Posterior vena cava (tissue), 2 donors: ENCODE measurements around the gene PCDHGA3. TPM values are rescaled to one million over a fixed set of nuclear protein-coding genes. Genes with fewer than 3 reads are reported as not detected.
"Not testable (repeated sequence)": the region's sequence is repeated elsewhere in the genome, so short reads cannot be mapped to it uniquely, and the experiment has no call there.

Experiments
- DNase-seq: peaks from one replicate; pipeline ENCODE4 v3.0.0-alpha.2; 2020; ENCODE audit warnings: low spot score
- intact Hi-C, 2 donors: fragments of 100-400 bp; cut with DNase I; formaldehyde crosslinking; loops; one replicate each; pipeline versions ENCODE4 v1.14.1 to v1.14.2; 2022 to 2023
- long read RNA-seq, 2 donors: library from polyadenylated mRNA; unstranded; transcript quantifications; one replicate each; pipeline ENCODE4 v2.0.0, GENCODE V29; 2020 to 2021
- total RNA-seq, 2 donors: library from RNA; stranded (reverse); fragmentation: NEBNext Ultra II Directional; extraction: Animal tissue kit (Norgen Biotek cat#: 25700); gene quantifications; one replicate each; pipeline ENCODE4 v1.2.1, GENCODE V29; 2021
- donor health status: DM: yes; HTN: yes; CAD: no.
- donor health status: DM: yes; HTN: yes; CAD: no.

Gene PCDHGA3
- 1 to 10 TPM; 2.0 to 3.0 TPM for total RNA-seq
- long read RNA-seq, donor 1: 0 reads
- long read RNA-seq, donor 2, partial matches to known transcripts: 0 of 2 reads
- long read RNA-seq, donor 2, other reads (novel, unspliced or antisense): 1 of 2 reads

DNA sequence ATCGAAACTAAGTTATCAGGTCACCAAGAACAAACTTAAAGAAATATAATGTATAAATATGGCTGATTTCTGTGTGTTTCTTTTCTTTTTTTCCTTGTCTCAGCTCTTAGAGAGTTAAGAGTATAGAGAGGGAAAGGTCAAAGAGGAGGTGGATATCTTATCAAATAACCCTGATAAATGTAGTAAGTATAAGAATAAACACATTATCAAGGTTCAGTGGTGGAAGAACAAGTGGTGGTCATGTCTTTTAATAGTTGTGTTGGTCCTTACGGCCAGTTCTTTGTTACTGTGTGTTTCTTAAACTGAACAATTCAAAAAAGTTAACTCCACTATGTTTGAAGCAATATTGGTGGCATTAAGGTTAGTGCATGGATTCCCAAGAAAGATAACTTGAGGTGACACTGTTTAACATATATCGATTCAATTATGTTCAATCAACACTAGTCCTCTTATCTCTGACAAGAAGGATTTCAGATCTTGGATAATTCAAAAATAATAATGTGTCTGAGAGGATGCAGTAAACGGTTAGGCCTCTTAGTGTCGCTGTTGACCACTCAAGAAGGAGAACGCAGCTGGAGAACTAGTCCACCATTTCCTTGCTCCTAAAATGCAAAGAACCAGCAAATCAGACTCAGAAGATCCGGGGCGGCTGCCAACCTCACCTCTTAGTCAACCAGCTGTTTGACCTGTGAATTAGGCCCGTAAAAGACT, at the start of gene PCDHGA3:
PCDHGA3 (plus strand) TSS at position 588 of the 711 bp plus-strand sequence. CDS start 205 bp downstream, outside the sequence.
- DNase-seq: no peak
- intact Hi-C loops: no loop called here

DNA sequence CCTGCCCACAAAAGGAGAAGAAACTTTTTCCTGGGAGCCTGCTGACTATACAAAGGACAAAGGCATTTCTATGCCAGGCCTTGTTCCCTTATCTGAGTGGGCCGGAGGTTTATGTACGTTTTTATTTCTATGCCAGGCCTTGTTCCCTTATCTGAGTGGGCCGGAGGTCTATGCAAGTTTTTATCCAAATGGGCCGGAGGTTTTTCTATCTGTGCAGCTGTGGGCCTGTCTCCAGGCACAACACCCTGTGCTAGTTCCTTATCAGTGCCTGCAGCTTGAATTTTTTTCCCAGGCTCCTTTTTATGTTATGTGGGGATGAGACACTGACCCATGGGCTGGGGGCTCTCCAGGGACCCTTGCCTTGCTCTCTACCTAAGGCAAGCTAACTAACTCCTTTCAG, 45.3 kb upstream of the PCDHGA3 start:
- intact Hi-C loops: no loop called here
- DNase-seq: no peak

DNA sequence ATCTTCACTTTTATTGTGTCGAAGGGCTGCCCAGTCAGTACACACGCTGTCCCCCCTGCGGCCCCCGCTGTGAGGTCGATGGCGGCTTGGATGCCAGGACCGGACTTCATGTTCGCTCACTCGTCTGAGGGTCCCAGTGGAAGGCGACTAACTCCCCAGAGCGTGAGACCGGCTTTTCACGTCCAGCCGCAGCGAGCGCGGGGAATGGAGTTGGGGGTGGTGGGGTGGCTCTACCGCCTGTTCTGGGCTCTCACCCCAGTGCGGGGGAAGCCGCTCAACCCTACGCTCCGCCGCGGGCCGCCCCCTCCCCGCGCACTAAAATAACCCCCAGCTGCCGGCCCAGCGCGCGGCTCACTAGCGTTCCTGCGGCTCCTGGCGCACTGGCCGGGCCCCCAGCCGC, 39.9 kb upstream of the PCDHGA3 start, which contains the start of gene SLC25A2:
SLC25A2 (minus strand) TSS at position 294 of the 400 bp plus-strand sequence; CDS start at position 110, 184 bp downstream.
- intact Hi-C loops: no loop called here
- no peak for DNase-seq

DNA sequence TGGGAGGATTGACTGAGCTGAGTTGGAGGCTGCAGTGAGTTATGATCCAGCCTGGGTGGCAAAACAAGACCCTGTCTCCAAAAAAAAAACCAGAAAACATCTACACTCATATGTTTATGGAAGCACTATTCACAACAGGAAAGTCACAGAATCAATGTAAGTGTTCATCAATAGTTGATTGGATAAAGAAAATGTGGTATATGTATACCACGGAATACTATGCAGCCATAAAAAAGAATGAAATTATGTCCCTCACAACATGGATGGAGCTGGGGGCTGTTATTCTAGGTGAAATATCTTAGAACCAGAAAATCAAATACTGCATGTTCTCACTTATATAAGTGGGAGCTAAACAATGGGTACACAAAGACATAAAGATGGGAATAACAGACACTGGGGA, 37.0 kb upstream of the PCDHGA3 start:
- intact Hi-C loops: no loop called here
- DNase-seq: no peak

DNA sequence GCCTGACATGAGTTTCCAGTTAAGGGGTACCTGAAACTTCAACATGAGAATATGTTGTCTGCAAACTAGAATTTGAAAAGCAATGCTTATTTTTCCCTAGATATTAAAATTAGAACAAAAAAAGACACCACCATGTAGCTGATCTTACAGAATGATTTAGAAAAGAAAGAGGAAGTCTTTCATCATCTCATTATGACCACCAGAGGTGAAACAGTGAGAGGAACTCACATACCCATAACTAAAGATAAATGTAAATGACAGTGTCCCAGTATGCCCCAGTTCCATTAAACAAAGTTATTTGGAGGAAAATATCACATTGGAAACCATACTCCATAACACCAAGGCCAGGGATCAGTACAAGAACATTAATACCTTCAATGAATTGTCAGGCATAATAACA, 29.9 kb upstream of the PCDHGA3 start:
- DNase-seq: no peak
- intact Hi-C loops: no loop called here

DNA sequence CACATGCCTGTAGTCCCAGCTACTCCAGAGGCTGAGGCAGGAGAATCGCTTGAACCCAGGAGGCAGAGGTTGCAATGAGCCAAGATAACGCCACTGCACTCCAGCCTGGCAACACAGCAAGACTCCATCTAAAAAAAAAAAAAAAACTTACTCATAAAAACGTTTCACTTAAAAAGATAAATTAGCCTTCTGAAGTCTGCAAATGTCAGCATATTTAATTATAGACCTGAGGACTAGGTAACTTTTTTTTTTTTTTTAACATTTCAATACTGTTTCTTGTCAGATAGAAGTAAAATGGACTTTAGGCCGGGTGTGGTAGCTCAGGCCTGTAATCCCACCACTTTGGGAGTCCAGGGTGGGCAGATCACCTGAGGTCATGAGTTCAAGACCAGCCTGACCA, 26.7 kb upstream of the PCDHGA3 start:
- DNase-seq, intact Hi-C loops: not testable (repeated sequence)

DNA sequence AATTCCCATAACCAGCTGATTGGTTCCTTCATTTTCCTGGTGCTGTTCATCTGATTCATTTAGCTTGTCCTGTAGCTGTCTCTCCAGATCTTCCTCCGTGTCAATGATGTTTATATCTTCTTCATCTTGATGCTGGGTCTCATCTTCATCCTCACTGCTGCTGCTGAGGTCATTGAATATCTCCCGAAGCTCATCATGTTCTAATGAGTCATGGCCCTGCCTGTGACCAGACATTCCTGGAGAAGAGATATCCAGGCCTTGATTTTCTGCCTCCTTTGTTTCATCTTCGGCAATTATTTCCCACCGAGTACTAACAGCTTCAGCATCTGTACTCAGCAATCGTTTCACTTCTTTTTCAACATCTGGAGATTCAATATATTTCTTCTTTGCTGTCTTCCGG, 24.4 kb upstream of the PCDHGA3 start:
- intact Hi-C loops: no loop called here
- DNase-seq: no peak

DNA sequence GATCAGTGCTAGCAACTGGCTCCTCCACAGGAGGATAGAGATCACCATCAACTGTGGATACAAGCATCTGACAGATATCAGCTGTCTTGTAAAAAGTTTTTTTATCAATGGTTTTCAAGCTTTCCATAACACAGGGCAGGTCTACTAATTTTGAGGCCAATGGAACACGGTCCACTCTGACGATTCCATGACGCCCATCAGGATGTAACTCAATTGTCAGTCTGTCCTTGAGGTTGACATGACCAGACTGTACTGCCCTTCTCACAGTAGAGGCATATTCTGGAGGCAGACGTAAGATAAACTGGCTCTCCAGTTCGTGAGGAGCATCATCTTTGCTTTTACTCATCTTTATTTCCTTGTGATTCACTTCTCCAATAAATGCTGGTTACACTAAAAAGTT, 23.9 kb upstream of the PCDHGA3 start:
- no peak for DNase-seq
- intact Hi-C loops: loop anchor here (10.0 kb wide), 2 partner anchors 205 to 245 kb away; no protein-coding TSS in a partner anchor

DNA sequence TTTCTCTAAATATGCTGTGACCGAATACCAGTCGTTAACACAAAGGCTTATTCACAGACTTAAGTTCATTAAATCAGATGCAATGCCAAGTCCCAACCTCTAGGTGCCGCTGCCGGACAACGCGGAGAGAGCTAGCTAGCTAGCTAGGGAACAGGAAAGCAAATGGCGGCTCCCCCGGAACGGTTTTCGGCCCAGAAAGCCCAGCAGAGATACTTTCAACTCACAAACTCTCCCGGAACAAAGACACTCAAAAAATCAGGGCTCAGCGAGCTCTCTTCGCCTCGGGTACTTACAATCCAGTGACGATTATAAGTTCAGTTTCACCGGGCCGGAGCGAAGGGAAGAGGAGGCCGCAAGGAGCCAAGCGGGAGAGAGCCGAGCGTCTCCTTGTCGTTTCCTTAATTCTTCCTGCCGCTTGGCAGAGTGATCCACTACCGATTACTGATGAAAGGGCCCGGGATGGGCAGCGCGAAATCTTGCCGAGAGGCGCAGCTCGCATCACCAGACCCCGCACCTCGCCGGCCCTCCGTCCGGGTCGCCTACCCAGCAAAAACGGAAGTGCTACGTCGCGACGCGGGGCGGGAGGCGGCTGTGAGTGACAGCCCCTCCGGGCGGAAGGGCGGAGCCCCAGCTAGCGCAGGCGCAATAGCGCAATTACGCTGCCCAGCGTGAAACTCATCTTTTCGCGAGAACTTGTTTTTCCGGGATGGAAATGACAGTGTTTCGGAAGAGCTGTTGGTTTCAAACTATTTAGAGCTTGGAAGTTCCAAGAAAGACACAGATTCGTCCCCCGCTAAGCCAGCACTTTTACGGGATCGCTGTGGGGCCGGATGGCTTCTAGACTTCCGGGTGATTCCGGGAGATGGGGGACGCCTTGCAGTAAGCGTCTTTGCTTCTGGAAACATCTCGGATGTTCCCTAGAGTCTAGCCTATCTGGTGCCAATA, 23.1 kb upstream of the PCDHGA3 start, which contains the start of gene TAF7:
TAF7 (minus strand) TSS at position 560 of the 945 bp plus-strand sequence. CDS start 740 bp downstream, outside the sequence.
- peak; percentile 98 for DNase-seq
- intact Hi-C loops: loop anchor here (10.0 kb wide), 2 partner anchors 204 to 244 kb away; no protein-coding TSS in a partner anchor

DNA sequence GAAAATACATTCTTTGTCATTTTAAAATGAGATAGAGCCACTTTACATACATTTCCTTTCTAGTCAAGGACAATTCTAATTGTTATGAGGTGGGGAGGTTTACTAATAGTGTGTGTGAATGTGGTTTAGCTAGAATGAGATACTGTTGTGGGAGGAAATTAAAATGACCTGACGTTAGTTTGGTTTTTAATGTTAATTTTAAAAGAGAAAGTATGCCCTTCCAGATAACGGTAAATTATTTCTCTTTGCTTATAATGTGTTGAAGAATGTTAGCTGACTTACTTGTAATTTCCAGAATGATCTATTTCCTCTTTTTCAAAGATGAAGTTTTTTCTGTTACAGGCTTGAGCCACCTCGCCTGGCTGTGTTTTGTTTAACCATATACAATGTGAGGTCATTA, 21.4 kb upstream of the PCDHGA3 start:
- intact Hi-C loops: loop anchor here (10.0 kb wide), 2 partner anchors 203 to 243 kb away; no protein-coding TSS in a partner anchor
- no peak for DNase-seq

DNA sequence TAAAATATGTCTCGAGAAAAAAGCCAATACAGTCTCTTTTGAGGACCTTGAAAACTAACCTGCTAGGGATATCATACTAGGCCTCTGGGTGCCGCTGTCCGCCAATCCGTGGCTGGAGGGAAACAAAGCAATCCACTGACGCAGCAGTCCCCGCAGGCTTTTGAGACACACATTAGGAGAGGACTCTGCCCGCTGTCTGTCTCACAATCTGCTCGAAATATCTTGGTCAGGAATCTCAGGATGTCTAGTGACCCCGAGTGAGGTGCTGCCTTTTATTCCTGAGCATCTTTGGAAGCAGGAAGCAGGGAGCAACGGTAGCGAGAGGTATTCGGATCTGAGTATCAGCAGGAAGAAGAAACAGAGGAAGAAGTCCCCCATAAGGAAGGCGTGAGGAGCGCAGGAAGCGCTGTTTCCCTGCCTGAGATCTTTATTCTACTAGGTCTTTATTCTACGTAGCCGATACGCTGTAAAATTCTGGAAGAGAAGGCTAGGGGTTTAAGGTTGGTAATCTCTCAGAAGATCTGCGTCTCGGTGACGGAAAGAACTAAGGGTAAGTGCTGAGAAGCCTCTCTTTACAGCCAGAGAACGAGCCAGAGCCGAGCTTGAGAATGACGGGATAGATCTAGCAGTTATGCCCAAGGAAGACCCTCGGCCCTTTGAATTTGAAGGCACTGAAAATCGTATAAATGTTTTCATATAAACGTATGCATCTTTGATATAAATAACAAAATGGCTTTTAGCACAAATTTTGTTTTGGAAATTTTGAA, 17.4 kb upstream of the PCDHGA3 start:
- intact Hi-C loops: loop anchor here (10.0 kb wide), 2 partner anchors 199 to 239 kb away; no protein-coding TSS in a partner anchor
- DNase-seq: peak; percentile 86

DNA sequence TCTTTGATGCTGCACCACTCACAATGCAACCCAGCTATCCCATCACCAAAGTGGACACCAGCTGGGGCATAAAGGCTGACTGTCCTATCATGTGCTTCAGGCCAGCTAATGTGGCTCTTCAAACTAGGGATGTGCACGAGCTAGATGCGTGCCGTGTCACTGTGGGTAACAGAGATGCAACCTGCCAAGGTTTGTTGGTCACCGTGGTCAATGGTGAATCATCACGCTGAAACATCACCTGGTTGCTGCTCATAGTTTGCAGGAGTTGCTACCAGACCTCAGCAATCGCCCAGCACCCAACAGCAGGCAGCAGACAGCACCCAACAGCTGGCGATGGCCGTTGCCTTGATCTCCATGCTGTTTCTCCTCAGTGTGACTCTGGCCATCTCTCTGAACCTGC, 15.4 kb upstream of the PCDHGA3 start:
- intact Hi-C loops: loop anchor here (10.0 kb wide), 2 partner anchors 197 to 237 kb away; no protein-coding TSS in a partner anchor
- peak; percentile 54 for DNase-seq

DNA sequence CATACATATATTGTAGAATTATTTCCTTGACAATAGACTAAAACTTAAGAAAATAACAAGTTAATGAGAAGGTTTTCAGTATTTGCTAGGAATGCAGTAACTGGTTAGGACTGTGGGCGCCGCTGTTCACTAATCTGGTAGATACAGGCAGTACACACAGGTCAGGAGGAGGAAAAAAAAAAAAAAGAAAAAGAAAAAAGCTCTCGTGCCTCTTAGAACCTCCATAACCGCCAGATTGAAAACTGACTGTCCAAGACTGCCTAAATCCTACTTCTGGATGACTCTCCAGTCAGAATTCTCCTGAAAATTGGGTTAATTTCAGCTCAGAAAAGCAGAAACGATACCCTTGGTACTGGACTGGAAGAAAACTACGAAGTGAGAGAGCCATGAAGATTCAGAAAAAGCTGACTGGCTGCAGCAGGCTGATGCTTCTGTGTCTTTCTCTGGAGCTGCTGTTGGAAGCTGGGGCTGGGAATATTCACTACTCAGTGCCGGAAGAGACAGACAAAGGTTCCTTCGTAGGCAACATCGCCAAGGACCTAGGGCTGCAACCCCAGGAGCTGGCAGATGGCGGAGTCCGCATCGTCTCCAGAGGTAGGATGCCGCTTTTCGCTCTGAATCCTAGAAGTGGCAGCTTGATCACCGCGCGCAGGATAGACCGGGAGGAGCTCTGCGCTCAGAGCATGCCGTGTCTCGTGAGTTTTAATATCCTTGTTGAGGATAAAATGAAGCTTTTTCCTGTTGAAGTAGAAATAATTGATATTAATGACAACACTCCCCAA, 13.1 kb upstream of the PCDHGA3 start, which contains the start of gene PCDHGA1:
PCDHGA1 (plus strand) TSS at position 216 of the 782 bp plus-strand sequence.
- peak; percentile 65 for DNase-seq
- intact Hi-C loops: no loop called here

DNA sequence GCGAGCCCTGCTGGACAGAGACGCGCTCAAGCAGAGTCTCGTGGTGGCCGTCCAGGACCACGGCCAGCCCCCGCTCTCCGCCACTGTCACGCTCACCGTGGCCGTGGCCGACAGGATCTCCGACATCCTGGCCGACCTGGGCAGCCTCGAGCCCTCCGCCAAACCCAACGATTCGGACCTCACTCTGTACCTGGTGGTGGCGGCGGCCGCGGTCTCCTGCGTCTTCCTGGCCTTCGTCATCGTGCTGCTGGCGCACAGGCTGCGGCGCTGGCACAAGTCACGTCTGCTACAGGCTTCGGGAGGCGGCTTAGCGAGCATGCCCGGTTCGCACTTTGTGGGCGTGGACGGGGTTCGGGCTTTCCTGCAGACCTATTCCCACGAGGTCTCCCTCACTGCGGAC, 11.1 kb upstream of the PCDHGA3 start:
- DNase-seq: not testable (repeated sequence)

DNA sequence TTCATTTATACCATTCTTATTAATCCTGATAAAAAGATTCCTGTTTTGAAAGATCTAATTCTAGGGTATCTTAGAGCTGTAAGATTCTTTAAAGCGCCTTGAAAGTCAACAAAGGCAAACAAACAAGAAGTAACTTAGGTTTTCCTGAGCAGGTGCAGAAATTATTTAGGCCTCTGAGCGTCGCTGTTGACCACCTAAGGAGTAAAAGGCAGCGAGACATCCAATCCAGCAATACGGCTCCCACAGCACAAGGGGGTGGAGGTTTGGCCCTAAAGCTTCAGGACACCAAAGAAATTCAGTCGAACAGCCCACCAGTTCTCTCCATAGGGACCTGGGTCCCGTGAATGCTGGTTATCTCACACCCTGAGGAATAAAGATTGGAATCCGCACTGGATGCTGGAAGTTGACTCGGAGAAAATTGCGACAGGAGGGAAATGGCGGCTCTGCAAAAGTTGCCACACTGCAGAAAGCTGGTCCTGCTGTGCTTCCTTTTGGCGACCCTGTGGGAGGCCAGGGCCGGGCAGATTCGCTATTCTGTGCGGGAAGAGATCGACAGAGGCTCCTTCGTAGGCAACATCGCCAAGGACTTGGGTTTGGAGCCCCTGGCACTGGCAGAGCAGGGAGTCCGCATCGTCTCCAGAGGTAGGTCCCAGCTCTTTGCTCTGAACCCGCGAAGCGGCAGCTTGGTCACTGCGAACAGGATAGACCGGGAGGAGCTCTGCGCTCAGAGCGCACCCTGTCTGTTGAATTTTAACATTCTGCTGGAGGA, 4.9 kb upstream of the PCDHGA3 start, which contains the start of gene PCDHGA2:
PCDHGA2 (plus strand) TSS at position 223 of the 769 bp plus-strand sequence.
- intact Hi-C loops: no loop called here
- DNase-seq: peak; percentile 57

More for the DNA sequence above, 11.1 kb upstream of the PCDHGA3 start:
- intact Hi-C loops: not testable (repeated sequence)

DNA sequence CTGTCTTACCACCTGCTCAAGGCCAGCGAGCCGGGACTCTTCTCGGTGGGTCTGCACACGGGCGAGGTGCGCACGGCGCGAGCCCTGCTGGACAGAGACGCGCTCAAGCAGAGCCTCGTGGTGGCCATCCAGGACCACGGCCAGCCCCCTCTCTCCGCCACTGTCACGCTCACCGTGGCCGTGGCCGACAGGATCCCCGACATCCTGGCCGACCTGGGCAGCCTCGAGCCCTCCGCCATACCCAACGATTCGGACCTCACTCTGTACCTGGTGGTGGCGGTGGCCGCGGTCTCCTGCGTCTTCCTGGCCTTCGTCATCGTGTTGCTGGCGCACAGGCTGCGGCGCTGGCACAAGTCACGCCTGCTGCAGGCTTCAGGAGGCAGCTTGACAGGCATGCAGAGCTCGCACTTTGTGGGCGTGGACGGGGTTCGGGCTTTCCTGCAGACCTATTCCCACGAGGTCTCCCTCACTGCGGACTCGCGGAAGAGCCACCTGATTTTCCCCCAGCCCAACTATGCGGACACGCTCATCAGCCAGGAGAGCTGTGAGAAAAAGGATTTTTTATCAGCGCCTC, 2.8 kb upstream of the PCDHGA3 start:
- intact Hi-C loops: not testable (repeated sequence)
- peak; percentile 34 for DNase-seq

DNA sequence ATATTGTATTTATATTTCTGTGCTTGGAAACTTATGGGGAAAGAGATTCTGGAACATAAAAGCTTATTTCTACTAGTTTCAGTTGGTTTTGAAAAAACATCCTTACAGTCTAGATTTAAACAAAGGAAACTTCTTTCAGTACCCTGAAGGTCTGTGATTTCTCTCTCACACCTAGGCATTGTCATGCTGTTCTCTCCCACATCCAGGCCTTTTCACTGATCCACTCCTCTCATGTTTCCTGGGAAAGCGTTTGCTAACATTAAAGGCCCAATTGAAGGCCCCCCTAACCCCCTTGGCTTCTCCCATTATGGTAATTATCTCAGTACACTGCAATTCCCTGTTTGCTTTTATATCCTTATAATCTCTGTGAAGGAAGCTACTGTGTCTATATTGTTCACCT, 856 bp upstream of the PCDHGA3 start:
- no peak for DNase-seq
- intact Hi-C loops: no loop called here
